HepG2 (cell line): ENCODE measurements around the gene L3MBTL4. TPM values are rescaled to one million over a fixed set of nuclear protein-coding genes. Genes with fewer than 3 reads are reported as not detected.

Experiments used
- ATAC-seq: fragments of 200-7000 bp; cut with Tn5 transposase; 3 replicates; pipeline ENCODE4 v1.9.1; 2020; ENCODE audit warnings: mild to moderate bottlenecking, moderate library complexity
- BruUV-seq: library from RNA; stranded (reverse); fragments of 400-500 nt; replicated peaks from 2 replicates; lab custom pipeline; 2021; lab: Mats Ljungman, UMichigan
- CTCF ChIA-PET: fragments of 300-600 bp; formaldehyde crosslinking; extraction: SDS; loops from one replicate; lab custom pipeline; 2021; ENCODE audit warnings: low total read pairs, inconsistent platforms, low intra/inter-chr PET ratio; lab: Yijun Ruan, JAX
- POLR2A ChIA-PET: fragments of 350-600 bp; sonication (Branson Sonifier 250); formaldehyde crosslinking; loops from one replicate; lab custom pipeline; 2020; ENCODE audit warnings: antibody characterized with exemption, inconsistent platforms; lab: Yijun Ruan, JAX
- DNase-seq: peaks from one replicate; pipeline ENCODE4 v3.0.0-alpha.2; 2015; ENCODE audit warnings: low spot score
- FAIRE-seq: peaks from 3 replicates; lab custom pipeline; 2011; peaks lifted over from hg19 to GRCh38; lab: Jason Lieb, UNC
- H2AFZ ChIP-seq: one replicate; pipeline ENCODE4 v1.6.1; 2011; ENCODE audit warnings: low read length, inconsistent platforms
- H3K27ac ChIP-seq: fragments of 300-600 bp; 3 replicates; pipeline ENCODE4 v1.8.0; 2011; ENCODE audit warnings: mixed run types, mild to moderate bottlenecking, mixed read lengths, low read length, inconsistent platforms; ENCODE audit not compliant: insufficient read depth; ENCODE audit errors: extremely low read length
- H3K27me3 ChIP-seq, 2 experiments: fragments of 200-600 bp in 1 of 2; 2 replicates in 1 of 2; 3 replicates in 1 of 2; pipeline versions ENCODE4 v1.6.0 to v1.8.0; 2011; ENCODE audit warnings: low read length in 2 of 2, mild to moderate bottlenecking in 2 of 2, moderate library complexity in 2 of 2, inconsistent platforms in 1 of 2; ENCODE audit not compliant: insufficient read depth in 2 of 2, control insufficient read depth in 1 of 2
- H3K36me3 ChIP-seq, 2 experiments: fragments of 200-600 bp in 1 of 2; replicated peaks in 1 of 2; 2 replicates in 1 of 2; 3 replicates in 1 of 2; pipeline versions ENCODE4 v1.5.1 to v1.8.0; 2011; ENCODE audit warnings: low read length in 2 of 2, inconsistent platforms in 1 of 2; ENCODE audit not compliant: insufficient read depth in 2 of 2, control insufficient read depth in 1 of 2
- H3K4me1 ChIP-seq: 2 replicates; pipeline ENCODE4 v1.5.1; 2012; ENCODE audit warnings: low read length, inconsistent platforms; ENCODE audit not compliant: insufficient read depth
- H3K4me2 ChIP-seq: 2 replicates; pipeline ENCODE4 v1.6.0; 2011; ENCODE audit warnings: low read depth, low read length, inconsistent platforms
- H3K4me3 ChIP-seq, 3 experiments: fragments of 200-600 bp in 1 of 3; sonication (generic), shearing (Covaris generic) in 1 of 3; replicated peaks in 1 of 3; 2 replicates each; pipeline ENCODE4 v1.5.1; 2011 to 2016; ENCODE audit warnings: low read length in 3 of 3, inconsistent platforms in 2 of 3, low read depth in 2 of 3, mild to moderate bottlenecking in 2 of 3, control low read depth in 1 of 3, mixed read lengths in 1 of 3; ENCODE audit not compliant: insufficient read depth in 1 of 3
- H3K79me2 ChIP-seq: one replicate; pipeline ENCODE4 v1.6.1; 2011; ENCODE audit warnings: low read length, inconsistent platforms; ENCODE audit not compliant: insufficient read depth
- H3K9ac ChIP-seq: 2 replicates; pipeline ENCODE4 v1.6.0; 2011; ENCODE audit warnings: mild to moderate bottlenecking, low read depth, low read length, inconsistent platforms; ENCODE audit not compliant: insufficient read depth
- H3K9me3 ChIP-seq: 2 replicates; pipeline ENCODE4 v1.5.1; 2012; ENCODE audit warnings: mild to moderate bottlenecking, low read length
- H4K20me1 ChIP-seq: 2 replicates; pipeline ENCODE4 v1.6.0; 2011; ENCODE audit warnings: inconsistent platforms, mild to moderate bottlenecking, low read length, moderate library complexity; ENCODE audit not compliant: insufficient read depth
- CENPBD1 ChIP-seq: sonication (generic); formaldehyde crosslinking; IDR thresholded peaks from 2 replicates; pipeline ENCODE4 v1.8.0; 2022; ENCODE audit warnings: missing genetic modification reagents, low read depth, mild to moderate bottlenecking, borderline replicate concordance
- HMGXB3 ChIP-seq: sonication (generic); formaldehyde crosslinking; IDR thresholded peaks from 2 replicates; pipeline ENCODE4 v1.4.0; 2020; ENCODE audit warnings: missing genetic modification reagents, borderline replicate concordance
- HOXA5 ChIP-seq: sonication (generic); formaldehyde crosslinking; IDR thresholded peaks from 2 replicates; pipeline ENCODE4 v1.4.0; 2020; ENCODE audit warnings: missing genetic modification reagents
- MZF1 ChIP-seq: sonication (generic); formaldehyde crosslinking; IDR thresholded peaks from 2 replicates; pipeline ENCODE4 v1.8.1; 2023; ENCODE audit warnings: mild to moderate bottlenecking, missing genetic modification reagents, borderline replicate concordance
- NRL ChIP-seq: sonication (generic); formaldehyde crosslinking; IDR thresholded peaks from 2 replicates; pipeline ENCODE4 v1.5.0; 2020; ENCODE audit warnings: missing genetic modification reagents, mild to moderate bottlenecking, moderate library complexity, borderline replicate concordance
- PBX2 ChIP-seq: IDR thresholded peaks from 2 replicates; pipeline ENCODE4 v1.6.1; 2016; ENCODE audit warnings: control low read depth
- PHB2 ChIP-seq: fragments of 450-650 bp; IDR thresholded peaks from 2 replicates; pipeline ENCODE4 v1.6.1; 2018; ENCODE audit not compliant: partially characterized antibody
- RAD51 ChIP-seq: fragments of 450-650 bp; IDR thresholded peaks from 2 replicates; pipeline ENCODE4 v1.6.1; 2016; ENCODE audit warnings: borderline replicate concordance
- RNF2 ChIP-seq: fragments of 450-650 bp; conservative IDR thresholded peaks from 2 replicates; pipeline ENCODE4 v1.6.1; 2016; ENCODE audit warnings: low read depth
- SCMH1 ChIP-seq: sonication (generic); formaldehyde crosslinking; IDR thresholded peaks from 2 replicates; pipeline ENCODE4 v1.9.0; 2021; ENCODE audit warnings: missing genetic modification reagents, mild to moderate bottlenecking, borderline replicate concordance
- TCF12 ChIP-seq, 2 experiments: fragments of 450-650 bp in 1 of 2; sonication (generic) in 1 of 2; formaldehyde crosslinking in 1 of 2; IDR thresholded peaks; 2 replicates each; pipeline versions ENCODE4 v1.6.1 to v1.8.0; 2017 to 2022; ENCODE audit warnings: antibody characterized with exemption in 1 of 2, mild to moderate bottlenecking in 1 of 2, missing genetic modification reagents in 1 of 2, moderate library complexity in 1 of 2
- ZBTB20 ChIP-seq: sonication (generic); formaldehyde crosslinking; IDR thresholded peaks from 2 replicates; pipeline ENCODE4 v1.8.1; 2023; ENCODE audit warnings: missing genetic modification reagents, low read depth, mild to moderate bottlenecking, borderline replicate concordance
- ZSCAN29 ChIP-seq: sonication (generic); formaldehyde crosslinking; conservative IDR thresholded peaks from 2 replicates; pipeline ENCODE4 v1.4.0; 2020; ENCODE audit warnings: mild to moderate bottlenecking, missing genetic modification reagents
- WGBS: methylation state at CpG from one replicate; pipeline ENCODE4 v1.1.6; 2017; ENCODE audit warnings: low lambda C conversion rate; 5-methylcytosine and 5-hydroxymethylcytosine counted together
- in situ Hi-C: cut with HindIII; loops from 2 replicates; pipeline ENCODE4 v1.10.0; 2017; ENCODE audit warnings: low pct_unique_long_range_greater_than_20kb; ENCODE audit not compliant: extremely low pct_ligation_motif_present
- intact Hi-C: fragments of 100-400 bp; cut with micrococcal nuclease; formaldehyde crosslinking; loops from one replicate; pipeline ENCODE4 v1.10.0; 2022; ENCODE audit not compliant: unreplicated experiment
- polyA plus RNA-seq, 8 experiments: library from polyadenylated mRNA; depleted of rRNA in 3 of 8; stranded (reverse) in 7 of 8; unstranded in 1 of 8; fragments of >200 nt; fragmentation: Illumina TruSeq in 4 of 8; extraction: Trizol in 4 of 8; gene quantifications; 2 replicates each; pipeline versions ENCODE4 v1.2.1 to v1.2.3, GENCODE V29; 2011 to 2016; ENCODE audit warnings: low read depth in 4 of 8, missing spikeins in 1 of 8, mixed read lengths in 1 of 8; ENCODE audit not compliant: insufficient read depth in 1 of 8
- total RNA-seq, 5 experiments: library from RNA; depleted of rRNA; stranded (reverse); fragments of >200 nt; fragmentation: Illumina TruSeq; extraction: Trizol; gene quantifications; 2 replicates each; pipeline ENCODE4 v1.2.3, GENCODE V29; 2016; ENCODE audit warnings: low read depth in 1 of 5

Gene L3MBTL4
- total and polyA plus RNA-seq, 2 of the 13 experiments (the other 11 are each of a cell fraction or from before 2014, with no cell fraction given): 10.8 to 13.3 TPM

GRCh38 chr18:6370410-6370809, 44.3 kb downstream of the L3MBTL4 start:
- intact Hi-C loops: loop anchor here (2.0 to 5.0 kb wide), 3 partner anchors 36 to 112 kb away; partner anchors contain the start of gene L3MBTL4
- H3K4me2 ChIP-seq: peak overlapping the region; percentile 85
- no peaks in the 10 kb centered on the region for H3K36me3 ChIP-seq
- H4K20me1 ChIP-seq: no peaks in the 10 kb centered on the region
- CTCF ChIA-PET: no interaction called here
- peak; percentile 73 for ATAC-seq
- FAIRE-seq: no peak
- no peaks in the 10 kb centered on the region for H3K9me3 ChIP-seq
- peaks cover 95% of the 10 kb centered on the region for H3K4me1 ChIP-seq
- in situ Hi-C loops: no loop called here
- H3K27ac ChIP-seq: peak overlapping the region; percentile 78
- H3K4me3 ChIP-seq: peak overlapping the region; percentile 39 to 68 (median 53)
- H3K9ac ChIP-seq: peak overlapping the region; percentile 61
- WGBS: 9% methylated on average over 4 of the region's 8 CpGs
- H3K27me3 ChIP-seq: no peaks in the 10 kb centered on the region
- peak; percentile 37 for DNase-seq
- no TSS peak for BruUV-seq
- peaks cover 57% of the 10 kb centered on the region for H3K79me2 ChIP-seq
- H2AFZ ChIP-seq: no peak overlapping the region
- POLR2A ChIA-PET: interaction anchor here (1.0 to 1.4 kb wide), 2 partner anchors 12 to 36 kb away, joined by 3 read pairs; no protein-coding TSS in a partner anchor
- TF ChIP-seq MZF1 (no peak), CENPBD1 (CRISPR knock-in tag) (no peak), PBX2 (no peak), RNF2 (no peak), HMGXB3 (CRISPR knock-in tag) (no peak), NRL (CRISPR knock-in tag) (0 out of 2 replicates have a peak, but pooled peaks have one; percentile 42), ZBTB20 (CRISPR knock-in tag) (peak; percentile 0; the same call in 1 of the 2 replicates), ZSCAN29 (CRISPR knock-in tag) (no peak), SCMH1 (no peak), TCF12 (IDR thresholded peaks at IDR 0.05) (no peak), TCF12 (CRISPR knock-in tag; IDR thresholded peaks at IDR 0.05) (no peak), RAD51 (no peak), HOXA5 (no peak), PHB2 (no peak)
